GM21825 (cell line): ENCODE data around the gene RBM7.

Experiments used
- ATAC-seq: cut with Tn5 transposase; IDR thresholded peaks from one replicate; pipeline ENCODE4 v1.9.1; 2021; ENCODE audit warnings: mild to moderate bottlenecking, moderate library complexity; ENCODE audit not compliant: unreplicated experiment

The RBM7 gene

DNA sequence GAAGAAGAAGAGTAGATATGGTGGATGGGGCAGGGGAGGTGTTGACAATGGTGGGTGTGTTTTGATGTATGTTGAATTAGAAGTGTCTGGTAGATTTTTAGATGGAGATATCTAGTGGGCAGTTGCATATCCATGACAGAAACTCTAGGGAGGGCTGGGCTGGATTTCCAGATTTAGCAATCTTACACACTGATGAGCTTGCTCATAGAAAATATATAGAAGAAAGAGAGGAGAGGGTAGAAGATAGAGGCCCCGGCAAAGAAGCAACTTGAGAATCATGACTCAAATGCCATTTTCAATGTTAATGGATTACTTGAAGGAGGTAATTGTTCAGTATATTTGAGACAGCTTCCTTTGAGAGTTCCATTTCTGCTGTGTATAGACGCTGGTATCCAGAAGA, 47.0 kb downstream of the RBM7 start:
- no peak for ATAC-seq

DNA sequence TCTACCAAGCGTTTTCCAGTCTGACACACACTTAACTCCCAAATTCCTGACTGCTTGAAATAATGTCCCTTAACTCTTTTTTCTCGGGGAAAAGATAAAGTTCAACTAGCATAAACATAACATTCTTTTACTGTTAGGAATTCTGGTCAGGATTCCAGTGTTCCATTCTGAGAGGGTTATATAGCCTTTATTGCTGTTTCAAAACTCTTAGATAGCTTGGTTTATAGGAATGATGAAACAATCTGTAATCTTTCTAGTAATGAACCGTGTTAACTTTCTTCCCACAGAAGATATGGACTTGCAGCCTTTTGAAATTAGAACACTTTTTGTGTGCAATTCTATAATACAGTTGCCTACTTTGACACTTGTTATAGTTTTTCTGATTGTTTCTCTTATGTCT, 47.4 kb downstream of the RBM7 start:
- no peak for ATAC-seq

DNA sequence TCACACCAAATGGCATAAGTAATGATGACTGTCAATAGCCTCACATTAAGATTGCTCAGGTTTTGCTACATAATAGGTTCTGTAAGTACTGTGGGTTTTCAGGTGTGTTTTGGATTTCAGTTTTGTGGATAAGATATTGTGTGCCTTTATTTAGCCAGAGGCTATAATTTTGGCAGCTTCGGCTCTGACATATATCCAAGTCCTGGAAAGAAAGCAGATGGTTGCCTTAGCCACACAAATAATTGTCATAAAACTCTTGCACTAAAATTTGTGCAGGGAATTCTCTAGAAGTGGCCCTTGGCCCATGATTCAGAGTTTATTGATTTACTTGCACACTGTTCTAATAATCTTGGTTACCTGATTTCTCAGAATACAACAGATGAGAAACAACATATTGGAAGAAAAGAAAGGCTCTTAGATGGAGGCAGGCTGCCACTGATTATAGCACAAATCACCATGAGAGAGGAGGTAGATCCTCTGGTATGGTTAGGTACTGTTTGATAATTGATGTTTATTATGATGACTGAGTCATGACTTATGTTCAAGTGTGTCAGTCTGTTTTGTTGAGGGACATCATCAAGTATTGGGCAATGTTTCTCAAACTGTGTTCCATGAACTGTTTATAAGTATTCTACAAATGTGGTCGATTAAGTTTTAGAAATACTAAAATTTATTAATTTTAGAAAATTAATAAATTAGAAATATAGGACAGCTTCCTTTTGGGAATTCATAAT, 48.5 kb downstream of the RBM7 start:
- no peak for ATAC-seq

DNA sequence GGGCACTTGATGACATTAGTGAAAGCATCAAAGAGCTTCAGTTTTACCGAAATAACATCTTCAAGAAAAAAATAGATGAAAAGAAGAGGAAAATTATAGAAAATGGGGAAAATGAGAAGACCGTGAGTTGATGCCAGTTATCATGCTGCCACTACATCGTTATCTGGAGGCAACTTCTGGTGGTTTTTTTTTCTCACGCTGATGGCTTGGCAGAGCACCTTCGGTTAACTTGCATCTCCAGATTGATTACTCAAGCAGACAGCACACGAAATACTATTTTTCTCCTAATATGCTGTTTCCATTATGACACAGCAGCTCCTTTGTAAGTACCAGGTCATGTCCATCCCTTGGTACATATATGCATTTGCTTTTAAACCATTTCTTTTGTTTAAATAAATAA, 49.4 kb downstream of the RBM7 start:
- ATAC-seq, result no peak

DNA sequence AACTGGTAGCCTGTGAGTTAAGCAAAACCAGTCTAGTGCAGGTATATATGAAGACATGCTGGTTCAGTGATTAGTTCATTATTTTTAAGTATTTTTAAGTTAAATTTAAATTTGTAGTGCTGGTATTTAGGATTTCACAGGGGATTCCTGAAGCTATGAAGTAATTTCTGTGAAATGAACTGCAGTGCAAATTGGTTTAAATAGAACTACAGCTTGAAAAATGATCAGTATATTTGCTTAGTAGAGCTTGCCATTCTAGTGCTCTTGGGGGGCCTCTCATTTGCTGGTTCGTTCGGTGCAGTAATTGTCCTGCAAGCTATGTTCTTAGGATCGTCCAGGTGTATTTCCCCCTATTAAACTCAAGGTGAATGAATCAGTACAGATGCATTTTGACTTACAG, 51.9 kb downstream of the RBM7 start:
- no peak for ATAC-seq
